Neuronal stem cell (in vitro differentiated cells): ENCODE data around the gene TUBB6. TPM values are rescaled to one million over a fixed set of nuclear protein-coding genes. Genes with fewer than 3 reads are reported as not detected.

Experiments
- DNase-seq: peaks from one replicate; pipeline ENCODE4 v3.0.0-alpha.2; 2013; ENCODE audit warnings: low spot score
- H2AFZ ChIP-seq: one replicate; pipeline ENCODE4 v1.6.1; 2013; ENCODE audit warnings: mild to moderate bottlenecking, low read length, inconsistent platforms
- H2AK5ac ChIP-seq: 2 replicates; pipeline ENCODE4 v1.6.1; 2013; ENCODE audit warnings: low read depth, mild to moderate bottlenecking, inconsistent platforms, low read length, moderate library complexity, mixed read lengths
- H2BK120ac ChIP-seq: 2 replicates; pipeline ENCODE4 v1.6.1; 2013; ENCODE audit warnings: low read depth, mild to moderate bottlenecking, inconsistent platforms, low read length, moderate library complexity, mixed read lengths
- H2BK12ac ChIP-seq: one replicate; pipeline ENCODE4 v1.6.1; 2013; ENCODE audit warnings: low read length, inconsistent platforms
- H2BK15ac ChIP-seq: 2 replicates; pipeline ENCODE4 v1.6.1; 2013; ENCODE audit warnings: mild to moderate bottlenecking, low read length, inconsistent platforms, mixed read lengths
- H2BK5ac ChIP-seq: one replicate; pipeline ENCODE4 v1.6.1; 2013; ENCODE audit warnings: inconsistent platforms, mild to moderate bottlenecking, low read length, moderate library complexity
- H3K14ac ChIP-seq: one replicate; pipeline ENCODE4 v1.6.1; 2013; ENCODE audit warnings: low read length, inconsistent platforms
- H3K18ac ChIP-seq: 2 replicates; pipeline ENCODE4 v1.6.1; 2013; ENCODE audit warnings: low read length, inconsistent platforms
- H3K23ac ChIP-seq: 2 replicates; pipeline ENCODE4 v1.6.1; 2013; ENCODE audit warnings: low read depth, mild to moderate bottlenecking, mixed read lengths, low read length, inconsistent platforms; ENCODE audit not compliant: poor library complexity
- H3K27ac ChIP-seq: replicated peaks from 3 replicates; pipeline ENCODE4 v1.5.1; 2013; ENCODE audit warnings: low read length, inconsistent platforms
- H3K27me3 ChIP-seq, 3 experiments: 2 replicates each; pipeline ENCODE4 v1.6.1; 2013; ENCODE audit warnings: low read length in 3 of 3, mild to moderate bottlenecking in 2 of 3, inconsistent platforms in 1 of 3, low read depth in 1 of 3, mixed read lengths in 1 of 3, moderate library complexity in 1 of 3; ENCODE audit not compliant: control insufficient read depth in 3 of 3, insufficient read depth in 3 of 3
- H3K36me3 ChIP-seq, 2 donors: replicated peaks in 1 of 2; 2 replicates each; pipeline ENCODE4 v1.6.1; 2013; ENCODE audit warnings: low read length in 2 of 2; ENCODE audit not compliant: control insufficient read depth in 2 of 2, insufficient read depth in 2 of 2
- H3K4ac ChIP-seq: 2 replicates; pipeline ENCODE4 v1.6.1; 2013; ENCODE audit warnings: inconsistent platforms, mild to moderate bottlenecking, low read length, moderate library complexity
- H3K4me1 ChIP-seq, 2 donors: 1 replicate in 1 of 2; 2 replicates in 1 of 2; pipeline ENCODE4 v1.6.1; 2013; ENCODE audit warnings: low read length in 2 of 2, low read depth in 1 of 2; ENCODE audit not compliant: control insufficient read depth in 2 of 2, insufficient read depth in 1 of 2
- H3K4me2 ChIP-seq: one replicate; pipeline ENCODE4 v1.6.1; 2013; ENCODE audit warnings: mild to moderate bottlenecking, low read length, inconsistent platforms; ENCODE audit not compliant: insufficient read depth, poor library complexity, severe bottlenecking
- H3K4me3 ChIP-seq, 2 donors: 2 replicates each; pipeline ENCODE4 v1.5.1; 2013; ENCODE audit warnings: low read length in 2 of 2, mild to moderate bottlenecking in 2 of 2, inconsistent platforms in 1 of 2, moderate library complexity in 1 of 2
- H3K79me1 ChIP-seq: one replicate; pipeline ENCODE4 v1.6.1; 2013; ENCODE audit warnings: low read depth, mild to moderate bottlenecking, inconsistent platforms, low read length, moderate library complexity
- H3K9ac ChIP-seq: one replicate; pipeline ENCODE4 v1.6.1; 2013; ENCODE audit warnings: mild to moderate bottlenecking, low read depth, low read length, inconsistent platforms; ENCODE audit not compliant: poor library complexity
- H3K9me3 ChIP-seq, 2 donors: replicated peaks in 1 of 2; 2 replicates each; pipeline versions ENCODE3 to v1.6.1; 2013; ENCODE audit warnings: low read length in 2 of 2, mild to moderate bottlenecking in 2 of 2, inconsistent platforms in 1 of 2, low read depth in 1 of 2, mixed read lengths in 1 of 2, moderate library complexity in 1 of 2; ENCODE audit not compliant: control insufficient read depth in 2 of 2, insufficient read depth in 1 of 2
- H4K8ac ChIP-seq: one replicate; pipeline ENCODE4 v1.6.1; 2013; ENCODE audit warnings: low read depth, mild to moderate bottlenecking, inconsistent platforms, low read length, moderate library complexity
- H4K91ac ChIP-seq: one replicate; pipeline ENCODE4 v1.6.1; 2013; ENCODE audit warnings: low read length, low read depth, mild to moderate bottlenecking, inconsistent platforms; ENCODE audit not compliant: poor library complexity
- WGBS, 2 donors: extraction: QIAGEN DNeasy Blood & Tissue Kit; methylation state at CpG; one replicate each; pipeline ENCODE4 v1.1.7; 2013; ENCODE audit warnings: missing lambda C conversion rate in 2 of 2, mixed read lengths in 1 of 2; ENCODE audit not compliant: insufficient read length in 2 of 2, insufficient replicate concordance in 1 of 2; ENCODE audit errors: extremely low coverage in 2 of 2; 5-methylcytosine and 5-hydroxymethylcytosine counted together
- polyA plus RNA-seq, 2 experiments: library from polyadenylated mRNA; stranded (reverse); fragments of 200-250 nt; gene quantifications; one replicate each; pipeline ENCODE4 v1.2.3, GENCODE V29; 2013

TUBB6 gene
- 91.0 TPM for polyA plus RNA-seq (2013, experiment 1 of 2)
- 86.1 TPM for polyA plus RNA-seq (2013, experiment 2 of 2)

GRCh38 chr18:12307701-12308385, at the start of gene TUBB6:
Gene TUBB6, plus strand, starts transcription at chr18:12308241. Its CDS starts 52 bp downstream, at chr18:12308293.
- no CpG with 5 or more reads among the region's 88 CpGs for WGBS, 2 donors
- Histone ChIP-seq H3K27ac (peak within 1 kb of the TSS; percentile 35), H3K4me2 (peak within 1 kb of the TSS; percentile 64), H2BK15ac (peak within 1 kb of the TSS; percentile 67), H3K79me1 (no peaks in the 10 kb centered on the region), H3K27me3 (peaks cover 3 to 32% (median 20%) of the 10 kb centered on the region in 3 experiments), H3K9ac (peak within 1 kb of the TSS; percentile 91), H3K4me1 (peaks cover 6 to 13% of the 10 kb centered on the region in 2 donors), H3K9me3 (peaks cover 7 to 27% of the 10 kb centered on the region in 2 donors), H2AFZ (peak within 1 kb of the TSS; percentile 96), H3K23ac (peak within 1 kb of the TSS; percentile 96), H4K8ac (no peak within 1 kb of the TSS), H2AK5ac (peak within 1 kb of the TSS; percentile 73), H3K4me3 (peak within 1 kb of the TSS; percentile 93 to 95), H3K14ac (peak within 1 kb of the TSS; percentile 56), H2BK5ac (no peak within 1 kb of the TSS), H3K4ac (no peak within 1 kb of the TSS), H2BK120ac (peak within 1 kb of the TSS; percentile 18), H4K91ac (peak within 1 kb of the TSS; percentile 85), H2BK12ac (no peak within 1 kb of the TSS), H3K18ac (peak within 1 kb of the TSS; percentile 95), H3K36me3 (peaks cover 11 to 31% of the 10 kb centered on the region in 2 donors)
- DNase-seq: peak; percentile 57

- H3K27me3 ChIP-seq: peaks cover 9 to 76% (median 31%) of the 10 kb centered on the region in 3 experiments
These were observed 49.0 kb upstream of the TUBB6 start for GRCh38 chr18:12258719-12259705.

GRCh38 chr18:12262748-12263147, 45.3 kb upstream of the TUBB6 start:
- Histone ChIP-seq H2BK12ac (no peak overlapping the region), H3K4me1 (no peaks in the 10 kb centered on the region), H3K9me3 (no peaks in the 10 kb centered on the region), H3K27ac (no peak overlapping the region), H3K4me2 (no peak overlapping the region), H3K4me3 (no peak overlapping the region), H3K36me3 (no peaks in the 10 kb centered on the region), H2BK15ac (no peak overlapping the region), H3K23ac (no peak overlapping the region), H3K18ac (no peak overlapping the region), H3K9ac (no peak overlapping the region), H2AFZ (no peak overlapping the region), H3K27me3 (peaks cover 0 to 51% (median 0%) of the 10 kb centered on the region in 3 experiments), H3K79me1 (no peaks in the 10 kb centered on the region), H3K4ac (no peak overlapping the region), H3K14ac (no peak overlapping the region), H2BK5ac (no peak overlapping the region), H2AK5ac (no peak overlapping the region), H4K91ac (no peak overlapping the region), H2BK120ac (no peak overlapping the region), H4K8ac (no peak overlapping the region)
- DNase-seq: no peak
- no CpG with 5 or more reads among the region's 8 CpGs for WGBS, 2 donors

More at GRCh38 chr18:12258719-12259705, 49.0 kb upstream of the TUBB6 start:
- Histone ChIP-seq H2BK12ac (no peak overlapping the region), H3K9me3 (no peaks in the 10 kb centered on the region), H2AFZ (no peak overlapping the region), H4K91ac (no peak overlapping the region), H3K9ac (no peak overlapping the region), H3K79me1 (no peaks in the 10 kb centered on the region), H3K14ac (no peak overlapping the region), H2BK120ac (no peak overlapping the region), H3K36me3 (no peaks in the 10 kb centered on the region), H3K4me3 (no peak overlapping the region), H2AK5ac (no peak overlapping the region), H2BK5ac (no peak overlapping the region), H3K23ac (peak overlapping the region; percentile 57), H4K8ac (no peak overlapping the region), H3K18ac (peak overlapping the region; percentile 36), H2BK15ac (peak overlapping the region; percentile 52), H3K27ac (no peak overlapping the region), H3K4me1 (peaks cover 0 to 4% of the 10 kb centered on the region in 2 donors), H3K4ac (peak overlapping the region; percentile 10), H3K4me2 (no peak overlapping the region)
- no CpG with 5 or more reads among the region's 29 CpGs for WGBS, 2 donors
- DNase-seq: no peak
